HG03354 (cell line): ENCODE measurements around the gene ACSL3.

Source experiments
- ATAC-seq: cut with Tn5 transposase; IDR thresholded peaks from one replicate; pipeline ENCODE4 v1.9.1; 2021; ENCODE audit warnings: mild to moderate bottlenecking; ENCODE audit not compliant: unreplicated experiment, poor library complexity, severe bottlenecking

The ACSL3 gene

DNA sequence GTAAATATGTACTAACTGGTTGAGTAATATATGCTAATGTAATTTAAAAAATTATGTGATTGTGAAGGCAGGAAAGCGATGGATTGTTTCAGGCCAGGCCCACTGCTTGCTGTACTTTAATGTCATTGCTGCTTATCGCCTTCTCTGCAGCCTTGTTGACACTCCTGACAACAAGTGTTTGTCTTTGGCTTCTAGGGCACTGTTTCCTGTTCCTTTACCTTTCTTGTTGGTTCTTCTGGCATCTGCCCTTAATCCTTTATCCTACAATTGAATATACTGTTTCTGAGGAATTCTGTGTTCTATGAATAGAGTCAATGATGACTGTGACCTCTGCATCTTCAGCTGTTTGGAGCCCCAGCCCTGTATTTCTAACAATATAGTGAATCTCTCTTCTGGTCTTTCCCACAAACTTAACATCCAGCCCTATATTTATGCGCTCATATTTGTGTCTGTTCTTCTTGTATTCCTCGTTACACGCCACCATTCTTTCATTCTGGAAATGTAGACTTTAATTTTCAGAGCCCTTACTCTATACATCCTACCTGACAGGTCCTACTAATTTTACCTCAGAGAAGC is 17.6 kb downstream of the ACSL3 start:
- ATAC-seq = no peak

DNA sequence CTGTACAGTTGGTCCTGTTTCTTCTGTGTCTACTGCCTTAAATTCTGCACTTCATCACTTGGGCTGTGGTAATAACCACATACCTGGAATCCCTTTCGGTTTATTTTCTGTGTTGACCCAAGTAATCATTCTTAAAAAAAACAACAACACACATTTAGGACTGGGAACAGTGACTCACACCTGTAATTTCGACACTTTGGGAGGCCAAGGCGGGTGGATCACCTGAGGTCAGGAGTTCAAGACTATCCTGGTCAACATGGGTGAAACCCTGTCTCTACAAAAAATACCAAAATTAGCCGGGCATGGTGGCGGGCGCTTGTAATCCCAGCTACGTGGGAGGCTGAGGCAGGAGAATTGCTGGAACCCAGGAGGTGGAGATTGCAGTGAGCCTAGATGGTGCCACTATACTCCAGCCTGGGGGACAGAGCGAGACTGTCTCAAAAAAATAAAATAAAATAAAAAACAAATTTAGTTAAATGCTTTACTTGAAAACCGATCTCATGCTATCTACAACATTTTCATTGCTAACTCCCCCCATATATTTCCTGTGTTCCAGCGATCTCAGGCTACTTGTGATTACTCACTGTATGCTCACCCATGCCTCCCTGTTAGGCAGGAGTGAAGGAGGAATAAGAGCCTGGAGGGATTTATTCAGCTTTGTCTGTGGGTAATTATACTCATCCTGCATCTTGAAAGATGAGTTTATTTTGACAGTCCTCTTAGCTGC is 18.2 kb downstream of the ACSL3 start:
- no peak for ATAC-seq

DNA sequence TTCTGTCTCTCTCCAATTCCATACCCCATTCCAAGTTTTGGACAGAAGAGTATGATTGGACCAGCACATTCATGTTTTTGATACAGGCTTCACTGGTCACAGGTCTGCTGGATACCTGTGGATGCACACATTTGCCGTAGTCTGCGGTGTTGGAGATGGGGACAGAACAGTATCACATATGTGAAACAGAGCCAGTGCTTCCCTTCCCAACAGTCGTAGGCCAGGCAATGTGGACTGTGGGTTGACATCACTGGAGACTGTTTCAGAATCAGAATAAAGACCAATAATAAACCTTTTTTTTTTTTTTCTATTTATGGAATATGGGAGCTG is 18.7 kb downstream of the ACSL3 start:
- ATAC-seq = no peak

GRCh38 chr2:222882484-222882928 is 21.7 kb downstream of the ACSL3 start:
- no peak for ATAC-seq

DNA sequence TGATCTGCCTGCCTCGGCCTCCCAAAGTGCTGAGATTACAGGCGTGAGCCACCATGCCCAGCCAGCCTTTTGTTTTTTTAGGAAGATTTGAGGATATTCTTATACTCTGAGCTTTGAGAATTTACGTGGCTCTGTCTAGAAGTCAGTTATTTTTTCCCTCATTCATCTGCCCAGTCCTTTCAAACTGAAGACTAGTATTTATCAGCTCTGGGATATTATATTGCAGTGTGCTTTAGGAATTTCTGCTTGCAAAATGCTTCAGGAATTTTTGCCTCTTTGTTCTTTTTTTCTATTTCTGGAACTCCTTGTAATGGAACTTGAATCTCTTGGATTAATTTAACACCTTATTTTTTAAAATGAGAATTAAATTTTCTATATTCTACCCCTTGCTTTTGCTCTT is 22.6 kb downstream of the ACSL3 start:
- ATAC-seq = no peak

- no peak for ATAC-seq
Observed at GRCh38 chr2:222884114-222884771, 23.4 kb downstream of the ACSL3 start.

GRCh38 chr2:222884805-222885424 is 24.1 kb downstream of the ACSL3 start:
- no peak for ATAC-seq

DNA sequence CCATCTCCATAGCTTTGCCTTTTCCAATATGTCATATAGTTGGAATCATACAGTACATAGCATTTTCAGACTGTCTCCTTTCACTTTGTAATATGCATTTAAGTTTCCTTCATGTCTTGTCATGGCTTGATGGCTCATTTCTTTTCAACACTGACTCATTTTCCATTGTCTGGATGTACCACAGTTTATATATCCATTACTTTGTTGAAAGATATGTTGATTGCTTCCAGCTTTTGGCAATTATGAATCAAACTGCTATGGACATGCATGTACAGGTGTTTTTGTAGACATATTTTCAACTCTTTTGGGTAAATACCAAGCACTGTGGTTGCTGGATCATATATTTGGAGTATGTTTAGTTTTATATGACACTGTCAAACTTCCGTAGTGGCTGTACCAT is 26.3 kb downstream of the ACSL3 start:
- no peak for ATAC-seq

DNA sequence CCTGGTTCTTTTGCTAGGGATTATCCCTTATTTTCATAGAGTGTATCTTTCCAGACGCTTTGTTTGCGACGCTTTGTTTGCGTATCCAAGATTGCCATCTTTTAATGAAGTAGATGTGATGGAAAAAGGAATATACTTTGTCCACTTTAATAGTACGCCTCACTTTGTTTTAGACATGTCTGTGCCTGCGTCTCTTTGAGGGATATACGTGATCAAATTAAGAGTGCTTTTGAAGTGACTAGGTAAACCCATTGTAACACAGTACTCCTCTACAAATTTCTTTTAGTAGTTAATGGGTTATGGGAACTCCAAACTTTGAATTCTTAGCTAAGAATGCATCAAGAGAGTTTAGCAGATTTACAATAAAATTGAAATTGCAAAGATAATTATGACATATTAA is 27.9 kb downstream of the ACSL3 start:
- ATAC-seq = no peak

DNA sequence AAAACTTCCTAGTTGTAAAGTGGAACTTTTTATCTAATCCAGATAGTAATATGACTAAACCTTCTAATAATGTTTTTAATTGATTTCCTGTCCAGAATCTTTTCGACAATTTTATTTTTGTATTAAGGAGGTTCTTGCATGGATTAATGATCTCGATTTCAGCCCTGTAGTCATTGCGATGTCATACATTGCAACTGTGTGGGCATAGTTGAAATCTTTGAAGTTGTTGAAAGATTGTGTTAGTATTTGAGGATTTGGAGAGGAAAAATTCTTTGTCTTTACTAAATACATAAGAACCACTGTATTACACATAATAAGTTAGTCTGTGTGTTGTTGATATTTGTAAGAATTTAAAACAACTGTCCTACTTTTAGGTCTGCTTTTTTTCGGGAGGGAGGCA is 31.1 kb downstream of the ACSL3 start:
- ATAC-seq = no peak

GRCh38 chr2:222892321-222892720 is 31.5 kb downstream of the ACSL3 start:
- ATAC-seq = no peak

GRCh38 chr2:222892761-222893160 is 31.9 kb downstream of the ACSL3 start:
- no peak for ATAC-seq

DNA sequence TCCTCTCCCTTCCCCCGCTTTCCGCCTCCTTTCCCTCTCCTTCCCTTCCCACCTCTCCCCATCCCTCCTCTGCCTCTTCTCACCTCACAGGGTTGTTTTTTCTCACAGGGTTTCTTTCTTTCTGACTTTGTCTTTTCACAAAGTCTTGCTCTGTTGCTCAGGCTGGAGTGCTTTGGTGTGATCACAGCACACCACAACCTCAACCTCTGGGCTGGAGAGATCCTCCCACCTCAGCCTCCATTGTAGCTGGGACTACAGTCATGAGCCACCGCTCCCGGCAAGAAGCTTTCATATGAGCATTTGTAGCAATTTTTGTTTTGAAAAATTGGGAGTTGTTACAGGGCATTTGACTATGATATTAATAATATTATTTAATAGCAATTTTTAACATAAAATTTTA is 32.9 kb downstream of the ACSL3 start:
- ATAC-seq = no peak

- ATAC-seq = no peak
Observed at GRCh38 chr2:222895144-222895543, 34.3 kb downstream of the ACSL3 start.

- ATAC-seq = no peak
Observed at GRCh38 chr2:222897898-222898297, 37.1 kb downstream of the ACSL3 start.

DNA sequence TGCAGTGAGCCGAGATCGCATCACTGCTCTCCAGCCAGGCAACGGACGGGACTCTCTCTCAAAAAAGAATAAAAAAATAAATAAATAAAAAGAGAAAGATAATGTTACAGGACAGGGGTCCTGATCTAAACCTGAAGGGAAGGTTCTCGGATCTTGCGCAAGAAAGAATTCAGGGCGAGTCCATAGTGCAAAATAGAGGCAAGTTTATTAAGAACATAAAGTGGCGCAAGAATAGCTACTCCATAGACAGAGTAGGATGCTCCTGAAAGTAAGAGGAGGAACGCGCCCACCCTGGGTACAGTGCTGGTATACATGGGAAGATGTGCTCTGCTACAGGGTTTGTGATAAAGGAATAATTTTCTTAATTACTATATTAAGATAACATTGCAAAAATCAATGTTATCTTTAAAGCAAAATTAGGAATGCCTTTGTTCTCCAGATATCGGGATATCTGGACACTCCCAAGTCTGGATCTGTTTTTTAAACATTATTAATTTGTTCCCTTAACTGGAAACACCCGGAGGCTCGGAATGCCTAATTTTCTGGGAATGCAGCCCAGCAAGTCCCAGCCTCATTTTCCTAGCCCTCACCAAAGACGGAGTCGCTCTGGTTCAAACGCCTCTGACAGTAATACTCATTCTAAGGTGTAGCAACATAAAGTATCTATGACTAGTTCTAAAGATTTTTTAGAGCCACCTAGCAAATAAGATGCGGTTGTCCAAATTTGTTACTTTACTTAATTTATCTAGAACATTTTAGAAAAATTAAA is 38.8 kb downstream of the ACSL3 start:
- no peak for ATAC-seq

- no peak for ATAC-seq
Observed at GRCh38 chr2:222900354-222900753, 39.5 kb downstream of the ACSL3 start.

- no peak for ATAC-seq
Observed at GRCh38 chr2:222902660-222903059, 41.8 kb downstream of the ACSL3 start.

DNA sequence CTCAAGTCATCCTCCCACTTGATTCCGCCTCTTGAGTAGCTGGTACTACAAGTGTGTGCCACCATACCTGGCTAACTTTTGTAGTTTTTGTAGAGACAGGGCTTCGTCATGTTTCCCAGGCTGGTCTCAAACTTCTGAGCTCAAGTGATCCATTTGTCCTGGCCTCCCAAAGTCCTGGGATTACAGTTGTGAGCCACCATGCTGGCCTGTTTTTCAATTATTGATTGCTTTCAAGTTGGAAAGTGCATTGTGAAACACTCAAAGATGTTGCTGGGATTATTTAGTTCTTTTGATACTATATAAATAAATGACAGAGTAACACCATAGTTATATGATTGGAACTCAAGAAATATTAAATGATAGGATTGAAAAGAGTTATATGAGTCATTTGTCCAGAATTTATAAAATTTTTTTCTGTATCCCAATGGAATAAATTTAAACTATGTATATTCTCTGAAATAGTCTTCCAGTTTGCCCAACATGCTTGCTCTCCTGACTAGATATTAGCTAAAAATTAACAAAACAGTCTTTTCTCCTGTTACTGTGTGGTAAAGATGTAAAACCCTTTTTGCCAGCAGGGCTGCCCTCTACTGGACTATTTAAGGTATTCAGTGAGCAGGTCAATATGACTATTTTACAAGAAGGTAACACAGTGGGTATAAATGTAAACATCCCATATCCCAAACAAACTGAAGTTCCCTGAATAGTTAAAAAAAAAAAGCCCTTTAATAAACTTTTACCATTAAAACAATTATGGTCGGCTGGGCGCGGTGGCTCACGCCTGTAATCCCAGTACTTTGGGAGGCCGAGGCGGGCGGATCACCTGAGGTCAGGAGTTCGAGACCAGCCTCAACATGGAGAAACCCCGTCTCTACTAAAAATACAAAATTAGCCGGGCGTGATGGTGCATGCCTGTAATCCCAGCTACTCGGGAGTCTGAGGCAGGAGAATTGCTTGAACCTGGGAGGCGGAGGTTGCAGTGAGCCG is 42.7 kb downstream of the ACSL3 start:
- ATAC-seq = peak; percentile 93
